GM19372 (cell line): ENCODE measurements around the gene TMUB1.

Source experiments
- ATAC-seq: cut with Tn5 transposase; IDR thresholded peaks from one replicate; pipeline ENCODE4 v1.9.1; 2021; ENCODE audit warnings: mild to moderate bottlenecking, low read depth, moderate library complexity; ENCODE audit not compliant: unreplicated experiment

Gene TMUB1

GRCh38 chr7:151086802-151087244 lies 3.5 kb upstream of the TMUB1 start:
- no peak for ATAC-seq

- ATAC-seq: peak; percentile 52
These were observed 2.7 kb upstream of the TMUB1 start, which contains the start of gene AGAP3 for GRCh38 chr7:151085691-151086620. AGAP3 (plus strand) TSS chr7:151086475; CDS start chr7:151086742, 267 bp downstream.

- no peak for ATAC-seq
These were observed 2.0 kb upstream of the TMUB1 start for GRCh38 chr7:151085329-151085690.

- ATAC-seq: no peak
These were observed 499 bp upstream of the TMUB1 start for GRCh38 chr7:151083824-151084160.

- ATAC-seq: no peak
These were observed 887 bp downstream of the TMUB1 start for GRCh38 chr7:151082141-151083070.

GRCh38 chr7:151081170-151082101 lies 1.9 kb downstream of the TMUB1 start:
- ATAC-seq: no peak

- peak; percentile 79 for ATAC-seq
These were observed 2.6 kb downstream of the TMUB1 start, which contains the start of gene FASTK for GRCh38 chr7:151080522-151081169. FASTK (minus strand) TSS chr7:151080809; CDS start chr7:151080766, 43 bp downstream.

- no peak for ATAC-seq
These were observed 3.2 kb downstream of the TMUB1 start for GRCh38 chr7:151080067-151080521.

- ATAC-seq: no peak
These were observed 3.9 kb downstream of the TMUB1 start for GRCh38 chr7:151079199-151079910.

- no peak for ATAC-seq
These were observed 4.9 kb downstream of the TMUB1 start for GRCh38 chr7:151078233-151079040.

GRCh38 chr7:151077705-151078232 lies 5.5 kb downstream of the TMUB1 start:
- no peak for ATAC-seq

- ATAC-seq: no peak
These were observed 6.2 kb downstream of the TMUB1 start for GRCh38 chr7:151076863-151077704.

- no peak for ATAC-seq
These were observed 7.3 kb downstream of the TMUB1 start for GRCh38 chr7:151075978-151076426.

GRCh38 chr7:151075662-151075971 lies 7.7 kb downstream of the TMUB1 start:
- ATAC-seq: no peak

GRCh38 chr7:151074817-151075661 lies 8.3 kb downstream of the TMUB1 start:
- ATAC-seq: no peak

GRCh38 chr7:151073990-151074389 lies 9.3 kb downstream of the TMUB1 start:
- no peak for ATAC-seq
